Uterus (tissue), 2 donors: Measurements from ENCODE around the gene BTNL3.

Experiments used
- CTCF ChIP-seq, 4 experiments: fragments of 200-600 bp in 2 of 4; fragments of 450-650 bp in 2 of 4; sonication (generic) in 2 of 4; IDR thresholded peaks; one replicate each; pipeline ENCODE4 v1.5.1; 2016 to 2019; ENCODE audit warnings: antibody characterized with exemption in 4 of 4, mild to moderate bottlenecking in 2 of 4, moderate library complexity in 1 of 4
- POLR2A ChIP-seq, 2 donors: fragments of 450-650 bp; IDR thresholded peaks; one replicate each; pipeline ENCODE4 v1.6.1; 2016; ENCODE audit warnings: antibody characterized with exemption in 2 of 2, mild to moderate bottlenecking in 1 of 2, moderate library complexity in 1 of 2

DNA sequence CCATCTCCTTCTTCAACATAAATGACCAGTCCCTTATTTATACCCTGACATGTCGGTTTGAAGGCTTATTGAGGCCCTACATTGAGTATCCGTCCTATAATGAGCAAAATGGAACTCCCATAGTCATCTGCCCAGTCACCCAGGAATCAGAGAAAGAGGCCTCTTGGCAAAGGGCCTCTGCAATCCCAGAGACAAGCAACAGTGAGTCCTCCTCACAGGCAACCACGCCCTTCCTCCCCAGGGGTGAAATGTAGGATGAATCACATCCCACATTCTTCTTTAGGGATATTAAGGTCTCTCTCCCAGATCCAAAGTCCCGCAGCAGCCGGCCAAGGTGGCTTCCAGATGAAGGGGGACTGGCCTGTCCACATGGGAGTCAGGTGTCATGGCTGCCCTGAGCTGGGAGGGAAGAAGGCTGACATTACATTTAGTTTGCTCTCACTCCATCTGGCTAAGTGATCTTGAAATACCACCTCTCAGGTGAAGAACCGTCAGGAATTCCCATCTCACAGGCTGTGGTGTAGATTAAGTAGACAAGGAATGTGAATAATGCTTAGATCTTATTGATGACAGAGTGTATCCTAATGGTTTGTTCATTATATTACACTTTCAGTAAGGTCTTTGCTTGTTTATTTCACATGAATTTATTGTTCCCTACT lies 38.2 kb upstream of the BTNL3 start:
- TF ChIP-seq CTCF (IDR thresholded peaks at IDR 0.05) (no peak), POLR2A (IDR thresholded peaks at IDR 0.05) (no peak)
